ENCODE results near the gene TTC33.

DNA sequence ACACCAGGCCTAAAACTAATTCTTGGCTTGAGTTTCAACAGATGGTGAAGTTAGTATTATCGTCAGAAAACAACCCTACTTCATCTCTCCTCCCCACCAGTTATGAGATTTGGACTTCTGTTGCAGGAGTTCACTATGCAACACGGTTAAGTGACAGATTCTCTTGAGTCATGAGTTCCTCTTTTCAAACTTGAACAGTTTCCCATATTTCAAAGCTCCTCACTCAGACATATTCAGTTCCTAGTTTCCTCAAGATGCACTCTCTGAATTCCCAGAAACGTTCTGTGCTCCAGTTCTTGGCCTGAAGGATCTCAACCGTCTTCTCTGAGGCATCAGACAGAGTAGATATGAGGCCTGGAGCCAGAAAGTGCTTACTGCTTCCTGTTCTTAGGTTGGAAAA, 83.3 kb downstream of the TTC33 start:
- TF ChIP-seq CTCF (conservative IDR thresholded peaks at IDR 0.05; ENCODE audit: low read depth, low read length) (no peak), SMC3 (IDR thresholded peaks at IDR 0.05; ENCODE audit: low read depth, low read length) (no peak), POLR2A (IDR thresholded peaks at IDR 0.05; ENCODE audit: low read depth, low read length) (no peak), MAZ (IDR thresholded peaks at IDR 0.05; ENCODE audit: borderline replicate concordance, low read depth, low read length) (no peak), MXI1 (IDR thresholded peaks at IDR 0.05; ENCODE audit: borderline replicate concordance, low read depth, low read length) (no peak), RAD21 (IDR thresholded peaks at IDR 0.05; ENCODE audit: low read length) (no peak), FOS (IDR thresholded peaks at IDR 0.05; ENCODE audit: low read depth, low read length) (no peak)
- TF ChIP-seq, protein P1, sequence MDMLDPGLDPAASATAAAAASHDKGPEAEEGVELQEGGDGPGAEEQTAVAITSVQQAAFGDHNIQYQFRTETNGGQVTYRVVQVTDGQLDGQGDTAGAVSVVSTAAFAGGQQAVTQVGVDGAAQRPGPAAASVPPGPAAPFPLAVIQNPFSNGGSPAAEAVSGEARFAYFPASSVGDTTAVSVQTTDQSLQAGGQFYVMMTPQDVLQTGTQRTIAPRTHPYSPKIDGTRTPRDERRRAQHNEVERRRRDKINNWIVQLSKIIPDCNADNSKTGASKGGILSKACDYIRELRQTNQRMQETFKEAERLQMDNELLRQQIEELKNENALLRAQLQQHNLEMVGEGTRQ (IDR thresholded peaks at IDR 0.05; ENCODE audit: low read depth, low read length): no peak

Data from IMR-90 (cell line).